Measurements from ENCODE around the gene CASK.
"Not testable (repeated sequence)": the region's sequence is repeated elsewhere in the genome, so short reads cannot be mapped to it uniquely, and the experiment has no call there.

Gene CASK

DNA sequence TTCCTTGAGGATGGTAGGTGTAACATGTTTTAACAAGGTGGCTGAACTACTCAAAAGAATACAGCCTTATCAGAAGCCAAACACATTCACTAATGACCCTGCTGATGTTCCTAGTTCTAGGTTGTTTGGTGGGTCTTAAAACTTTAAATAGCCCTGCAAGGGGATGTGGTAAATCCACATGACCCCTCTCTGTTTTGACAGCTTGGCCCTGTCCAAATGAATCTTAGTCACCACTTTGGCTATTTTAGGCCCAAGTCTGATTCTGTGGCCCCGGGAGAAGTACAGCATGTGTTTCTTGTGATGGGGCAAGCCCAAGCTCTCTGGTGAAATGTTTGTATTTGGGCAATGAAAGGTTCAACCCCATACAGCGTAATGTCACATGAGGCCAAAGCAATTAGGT lies 289.1 kb downstream of the CASK start:
- DNase-seq (ENCODE audit: low read depth): no peak

DNA sequence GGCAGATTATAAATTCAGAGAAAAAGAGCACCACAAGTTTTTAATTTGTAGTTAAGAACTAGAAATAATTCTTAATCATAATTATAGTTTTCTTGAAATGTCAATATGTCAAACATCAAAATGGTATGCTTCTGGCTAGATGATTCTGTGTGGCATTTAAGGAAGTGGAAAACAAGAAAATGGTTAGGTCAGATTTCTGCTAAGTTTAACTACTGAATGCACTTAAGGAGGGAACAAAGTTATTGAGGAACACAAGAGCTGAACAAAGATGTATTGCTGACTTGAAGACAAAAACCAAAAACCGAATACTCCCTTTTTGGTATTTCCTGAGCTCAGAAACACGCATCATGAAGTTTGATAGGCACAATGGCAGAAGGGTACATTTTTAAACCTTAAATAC lies 293.3 kb downstream of the CASK start:
- DNase-seq (ENCODE audit: low read depth): no peak

DNA sequence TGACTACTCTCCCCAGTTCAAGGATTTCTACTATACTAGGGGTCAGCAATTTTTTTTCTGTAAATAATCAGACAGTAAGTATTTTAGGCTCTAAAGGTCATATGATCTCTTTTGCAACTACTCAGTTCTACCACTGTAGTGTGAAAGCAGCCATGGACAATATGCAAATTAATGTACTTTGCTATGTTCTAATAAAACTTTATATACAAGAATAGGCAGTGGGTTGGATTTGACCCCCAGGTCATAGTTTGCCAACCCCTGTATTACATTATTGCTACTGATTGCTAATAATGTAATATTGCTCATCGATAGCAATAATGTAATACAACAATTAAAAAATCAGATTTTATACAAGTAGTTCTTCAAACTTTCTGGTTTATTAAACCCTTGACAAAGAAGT lies 293.8 kb downstream of the CASK start:
- no peak for DNase-seq (ENCODE audit: low read depth)

DNA sequence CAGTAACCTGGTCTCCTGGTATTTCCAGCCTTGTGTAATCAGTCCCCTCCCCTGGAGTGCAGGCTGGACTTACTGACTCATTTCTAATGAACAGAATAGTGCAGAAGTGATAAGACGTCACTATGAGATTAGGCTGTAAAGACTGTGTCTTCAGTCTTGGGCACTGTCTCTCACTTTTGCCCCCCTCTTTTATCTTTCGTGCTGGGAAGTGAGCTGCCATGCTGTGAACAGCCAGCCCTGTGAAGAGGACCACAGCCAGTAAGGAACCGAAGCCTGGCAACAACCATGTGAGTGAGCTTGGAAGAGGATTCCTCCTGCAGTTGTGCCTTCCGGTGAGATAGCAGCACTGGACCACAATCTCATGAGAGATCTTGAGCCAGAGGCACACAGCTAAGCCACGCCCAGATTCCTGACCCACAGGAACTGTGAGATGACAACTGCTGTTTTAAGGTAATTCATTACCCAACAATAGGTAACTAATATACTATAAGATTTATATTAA lies 302.1 kb downstream of the CASK start:
- no peak for DNase-seq (ENCODE audit: low read depth)

DNA sequence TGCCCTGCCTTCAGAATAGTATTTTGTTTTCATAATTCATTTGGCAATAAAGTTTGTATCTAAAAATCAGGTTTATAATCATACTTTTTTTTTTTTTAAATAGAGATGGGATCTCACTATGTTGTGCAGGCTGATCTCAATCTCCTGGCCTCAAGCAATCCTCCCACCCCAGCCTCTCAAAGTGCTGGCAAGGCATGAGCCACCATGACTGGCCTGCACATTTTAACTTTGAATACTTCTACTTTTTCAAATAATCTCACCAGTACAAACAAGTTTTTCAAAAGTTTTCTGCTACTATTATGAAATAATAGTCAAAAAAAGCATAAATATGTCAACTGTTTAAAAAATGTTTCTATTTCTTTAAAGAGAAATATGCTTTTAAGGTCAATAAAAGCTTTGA lies 304.1 kb downstream of the CASK start:
- DNase-seq (ENCODE audit: low read depth): no peak

DNA sequence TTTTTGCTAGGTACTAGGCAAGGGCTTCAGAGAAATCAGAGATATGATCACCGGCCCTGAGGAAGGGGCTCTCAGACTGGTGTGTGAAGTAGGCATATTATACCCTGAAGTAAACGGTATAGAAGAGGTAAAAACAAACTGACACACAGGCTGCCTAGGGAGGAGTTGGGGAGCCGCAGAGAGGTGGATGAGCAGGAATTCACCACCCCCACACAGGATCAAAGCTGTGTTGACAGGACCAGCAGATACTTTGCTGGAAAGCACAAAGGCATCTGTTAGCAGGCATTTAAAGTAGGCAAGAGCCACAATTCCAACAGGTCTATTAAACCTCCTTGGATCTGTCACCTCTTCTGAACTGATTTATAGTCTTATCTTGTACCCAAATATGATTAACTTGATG lies 306.4 kb downstream of the CASK start:
- DNase-seq (ENCODE audit: low read depth): no peak

DNA sequence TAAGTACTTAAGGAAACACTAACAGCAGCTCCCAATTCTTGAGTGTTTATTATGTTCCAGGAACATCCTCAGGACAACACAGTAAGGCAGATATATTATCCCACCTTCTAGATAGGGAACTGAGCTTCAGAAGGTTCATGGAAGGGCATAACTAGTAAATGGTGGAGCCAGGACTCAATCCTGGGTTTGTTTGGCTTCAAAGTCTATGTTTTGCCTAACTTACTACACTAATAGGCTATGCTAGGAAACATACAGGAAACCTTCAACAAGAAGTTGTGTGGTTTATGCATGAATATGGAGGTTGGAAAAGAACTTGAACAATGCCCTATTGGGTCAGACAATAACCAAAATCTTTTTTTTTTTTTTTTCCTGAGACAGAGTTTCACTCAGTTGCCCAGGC lies 307.1 kb downstream of the CASK start:
- DNase-seq (ENCODE audit: low read depth): no peak

DNA sequence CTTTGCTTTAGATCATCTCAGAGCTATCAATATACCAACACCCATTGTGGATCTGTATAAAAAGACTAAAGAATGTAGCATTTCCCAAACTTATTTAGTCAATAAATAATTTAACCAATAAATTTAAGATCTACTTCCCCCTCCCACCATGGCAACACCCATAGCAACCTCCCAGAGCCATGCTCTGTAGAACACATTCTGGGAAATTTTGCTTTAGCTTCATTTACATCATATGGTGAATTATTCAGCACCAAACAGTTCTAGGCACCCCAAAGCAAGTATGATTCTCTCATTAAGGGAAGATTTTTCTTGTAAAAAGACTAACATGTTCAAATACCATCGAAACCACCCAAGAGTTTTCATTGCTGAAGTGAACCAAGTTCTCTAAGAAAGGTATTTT lies 315.1 kb downstream of the CASK start:
- DNase-seq (ENCODE audit: low read depth): no peak

DNA sequence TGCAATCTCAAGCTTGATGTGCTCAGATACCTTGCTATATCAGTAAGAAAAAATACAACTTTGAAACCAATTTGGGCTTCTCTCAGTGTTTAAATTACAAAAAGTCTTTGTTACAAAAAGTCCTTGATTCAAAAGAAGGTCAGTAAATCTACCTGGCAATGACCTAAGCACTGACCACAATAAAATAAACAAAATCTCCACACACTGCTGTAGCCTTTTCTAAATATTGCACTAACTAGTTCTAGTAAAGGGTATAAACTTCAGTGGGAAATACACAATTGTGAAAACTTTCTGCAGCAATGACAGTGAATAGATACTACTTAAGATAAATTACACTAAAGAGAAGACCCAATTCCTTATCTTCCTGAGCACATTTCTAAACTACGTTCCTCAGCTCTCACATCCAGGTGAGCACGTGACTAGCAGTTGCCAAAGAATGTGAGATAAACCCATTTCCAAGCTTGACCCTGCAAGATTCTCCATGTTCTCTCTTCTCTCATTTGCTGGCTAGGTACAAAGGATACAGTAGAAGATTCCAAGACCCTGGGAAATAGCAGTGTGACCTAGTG lies 316.0 kb downstream of the CASK start:
- DNase-seq (ENCODE audit: low read depth): no peak

DNA sequence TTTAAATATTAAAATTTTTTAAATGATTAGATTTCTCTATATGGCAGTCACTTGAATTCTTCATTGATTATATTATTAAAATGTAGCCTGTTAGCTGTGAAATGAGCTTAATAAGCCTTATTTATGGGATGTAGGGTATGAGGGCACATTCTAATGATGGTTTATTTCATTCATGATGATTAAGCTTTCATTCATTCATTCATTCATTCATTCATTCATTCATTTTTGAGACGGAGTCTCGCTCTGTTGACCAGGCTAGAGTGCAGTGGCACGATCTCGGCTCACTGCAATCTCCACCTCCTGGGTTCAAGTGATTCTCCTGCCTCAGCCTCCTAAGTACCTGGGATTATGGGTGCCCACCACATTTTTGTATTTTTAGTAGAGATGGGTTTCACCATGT lies 317.3 kb downstream of the CASK start:
- DNase-seq (ENCODE audit: low read depth): not testable (repeated sequence)

DNA sequence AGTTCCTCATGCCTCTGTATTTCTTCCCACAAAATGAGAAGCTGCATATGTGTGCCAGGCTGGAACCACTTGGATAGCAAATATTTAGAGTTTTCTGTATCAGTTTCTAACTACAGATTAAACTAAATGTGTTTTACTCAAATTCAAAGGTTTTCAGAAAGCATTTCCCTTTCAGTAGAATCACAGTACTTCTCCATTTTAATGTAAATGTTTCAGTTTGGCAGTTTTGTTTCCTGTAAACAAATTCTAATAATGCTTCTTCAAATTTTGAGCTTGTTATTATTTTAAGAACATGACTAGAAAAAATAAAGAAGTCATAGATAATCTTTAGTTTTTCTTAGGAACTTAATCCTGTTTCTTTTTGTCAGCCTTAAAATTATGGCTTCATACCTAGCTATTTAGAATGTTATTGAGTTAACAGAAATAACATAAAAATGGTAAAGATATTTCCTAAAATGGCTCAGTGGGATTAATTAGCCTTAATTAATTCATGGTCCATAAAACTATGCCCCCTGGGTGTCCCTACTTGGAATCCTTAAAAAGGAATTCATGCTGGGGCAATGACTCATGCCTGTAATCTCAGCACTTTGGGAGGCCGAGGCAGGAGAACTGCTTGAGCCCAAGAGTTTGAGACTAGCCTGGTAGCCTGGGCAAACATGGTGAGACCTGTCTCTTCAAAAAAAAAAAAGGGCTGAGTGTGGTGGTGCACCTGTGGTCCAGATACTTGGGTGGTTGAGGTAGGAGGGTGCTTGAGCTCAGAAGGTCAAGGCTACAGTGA lies 318.4 kb downstream of the CASK start:
- DNase-seq (ENCODE audit: low read depth): no peak

DNA sequence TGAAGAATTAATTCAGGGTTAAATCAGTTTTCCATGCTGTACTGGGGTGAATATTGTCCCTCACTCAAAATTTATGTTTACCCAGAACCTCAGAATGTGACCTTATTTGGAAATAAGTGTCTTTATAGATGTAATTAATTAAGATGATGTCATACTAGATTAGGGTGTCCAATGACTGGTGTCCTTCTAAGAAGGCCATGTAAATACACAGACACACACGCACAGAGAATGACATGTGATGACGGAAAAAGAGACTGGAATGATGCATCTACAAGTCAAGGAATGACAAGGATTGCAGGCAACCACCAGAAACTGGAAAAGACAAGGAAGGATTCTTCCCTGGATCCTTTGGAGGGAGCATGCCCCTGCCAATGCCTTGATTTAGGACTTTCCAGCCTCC lies 319.2 kb downstream of the CASK start:
- no peak for DNase-seq (ENCODE audit: low read depth)

DNA sequence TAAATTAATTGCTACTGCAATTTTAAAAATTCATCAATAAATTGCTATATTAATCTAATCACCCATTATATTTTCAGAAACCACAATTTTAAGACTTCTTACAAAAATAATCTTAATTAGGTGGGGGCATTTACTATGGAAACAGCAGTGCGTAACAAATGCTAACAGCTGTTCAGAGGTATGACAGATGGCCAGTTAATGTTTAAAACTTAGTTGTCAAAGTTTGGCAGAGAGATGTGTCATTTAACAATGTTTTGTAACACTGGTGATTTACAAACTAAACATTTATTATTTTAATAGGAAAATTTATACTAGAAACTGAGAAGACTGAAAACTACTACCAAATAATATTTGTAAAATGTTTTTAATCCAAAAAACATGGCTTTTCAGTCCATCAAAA lies 319.8 kb downstream of the CASK start:
- no peak for DNase-seq (ENCODE audit: low read depth)

DNA sequence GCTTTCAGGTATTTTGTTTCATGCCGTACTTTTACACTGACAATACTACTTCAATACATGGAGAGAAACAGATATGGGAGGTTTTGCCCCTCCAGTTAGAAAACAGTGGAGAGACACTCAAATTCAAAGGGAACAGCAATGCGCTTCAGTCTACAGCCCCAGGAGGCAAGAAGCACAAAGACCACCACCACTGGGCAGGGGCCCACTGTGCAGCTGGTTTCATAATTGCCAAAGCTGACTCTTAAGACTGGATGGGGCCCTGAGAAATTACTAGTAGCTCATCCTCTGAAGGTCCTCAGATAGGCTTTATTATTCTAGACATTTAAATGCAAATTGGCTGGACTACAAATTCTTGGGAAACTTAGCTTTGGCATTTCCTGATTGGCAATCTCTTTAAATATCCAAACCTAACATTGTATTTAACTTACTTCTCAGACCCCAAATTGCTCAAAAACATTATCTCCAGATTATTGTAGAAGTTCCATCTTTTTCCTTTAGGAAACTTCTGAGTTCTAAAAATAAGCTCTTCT lies 320.5 kb downstream of the CASK start:
- no peak for DNase-seq (ENCODE audit: low read depth)

DNA sequence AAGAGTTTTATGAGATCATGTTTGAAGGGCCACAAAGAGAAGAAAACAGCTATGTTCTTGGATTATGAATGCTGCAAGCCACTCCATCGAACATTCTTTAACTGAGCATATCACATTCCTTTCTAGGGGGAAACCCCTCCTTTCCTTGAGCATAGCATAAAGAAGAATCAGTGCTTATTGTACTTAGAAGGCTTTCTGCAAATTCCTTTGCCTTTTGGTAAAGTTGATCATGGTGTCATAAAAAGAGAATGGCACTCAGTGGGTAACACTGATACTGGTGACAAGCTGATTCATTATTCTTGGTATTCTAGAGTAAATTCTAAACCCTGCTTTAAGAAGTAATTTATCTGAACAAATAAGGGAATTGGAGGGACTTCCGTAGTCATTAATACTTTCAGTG lies 323.1 kb downstream of the CASK start:
- no peak for DNase-seq (ENCODE audit: low read depth)

DNA sequence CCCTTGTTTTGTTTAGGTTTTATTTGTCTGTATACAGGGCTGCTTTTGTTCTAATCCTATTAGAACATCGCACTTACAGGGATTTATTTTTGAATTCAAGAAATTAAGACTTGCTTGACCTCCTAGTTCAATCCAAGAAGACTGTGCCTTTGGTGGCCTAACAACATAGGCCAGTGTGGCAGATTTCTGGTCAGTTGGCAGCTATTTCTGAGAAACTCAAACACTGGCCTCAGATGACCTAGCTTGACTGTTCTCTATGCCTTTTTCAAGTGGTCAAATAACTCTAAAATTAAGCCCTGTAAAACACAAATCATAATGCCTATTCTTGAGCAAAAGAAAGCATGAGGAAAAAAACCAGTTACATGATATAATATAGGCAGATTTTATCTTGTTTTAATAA lies 323.8 kb downstream of the CASK start:
- DNase-seq (ENCODE audit: low read depth): no peak

DNA sequence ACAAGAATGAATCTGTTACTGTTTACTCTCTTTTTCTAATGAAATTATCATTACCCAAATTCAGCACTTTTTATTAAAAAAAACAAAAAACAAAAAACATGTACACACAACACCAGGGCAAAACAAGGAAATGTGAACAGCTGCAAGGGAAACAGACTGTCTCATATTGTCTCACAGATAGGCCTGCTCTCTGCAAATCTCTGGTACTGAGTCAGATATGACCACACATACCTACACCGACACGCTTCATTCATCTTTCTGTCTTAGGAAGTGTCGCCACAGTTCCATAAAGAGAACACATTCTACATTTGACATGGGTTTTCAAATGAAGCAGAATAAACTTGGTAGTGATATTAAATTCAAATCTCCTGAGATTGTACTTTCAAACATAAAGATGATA lies 326.8 kb downstream of the CASK start:
- DNase-seq (ENCODE audit: low read depth): no peak

DNA sequence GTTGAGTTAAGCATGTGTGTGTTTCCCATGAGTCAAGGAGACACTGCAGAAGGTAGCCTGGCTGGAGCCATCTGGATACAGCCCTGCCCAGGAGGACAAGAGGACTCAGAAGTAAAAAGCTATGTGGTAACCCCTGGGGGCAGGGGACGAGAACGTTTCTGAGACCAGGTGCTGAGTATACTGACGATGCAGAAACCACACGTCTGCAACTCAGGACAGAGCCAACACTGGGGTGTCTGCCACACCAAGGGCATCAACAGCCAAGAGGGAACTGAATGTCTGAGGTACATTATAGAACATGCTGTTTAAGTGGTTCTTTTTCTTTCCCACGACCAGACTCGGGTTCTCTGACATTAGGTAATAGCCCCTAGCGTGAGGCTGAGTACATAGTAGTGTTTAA lies 328.7 kb downstream of the CASK start:
- DNase-seq (ENCODE audit: low read depth): no peak

DNA sequence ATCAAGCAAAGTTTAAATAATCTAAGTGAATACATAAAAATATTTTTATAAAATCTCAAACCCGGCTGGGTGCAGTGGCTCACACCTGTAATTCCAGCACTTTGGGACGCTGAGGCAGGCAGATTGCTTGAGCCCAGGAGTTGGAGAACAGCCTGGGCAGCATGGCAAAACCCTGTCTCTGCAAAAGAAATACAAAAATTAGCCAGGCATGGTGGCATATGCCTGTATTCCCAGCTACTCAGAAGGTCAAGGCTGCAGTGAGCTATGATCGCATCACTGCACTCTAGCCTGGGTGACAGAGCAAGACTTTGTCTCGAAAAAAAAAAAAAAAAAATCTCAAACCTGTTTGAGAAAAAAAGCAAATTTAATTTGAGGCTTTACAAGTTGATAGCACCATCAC lies 331.4 kb downstream of the CASK start:
- no peak for DNase-seq (ENCODE audit: low read depth)

DNA sequence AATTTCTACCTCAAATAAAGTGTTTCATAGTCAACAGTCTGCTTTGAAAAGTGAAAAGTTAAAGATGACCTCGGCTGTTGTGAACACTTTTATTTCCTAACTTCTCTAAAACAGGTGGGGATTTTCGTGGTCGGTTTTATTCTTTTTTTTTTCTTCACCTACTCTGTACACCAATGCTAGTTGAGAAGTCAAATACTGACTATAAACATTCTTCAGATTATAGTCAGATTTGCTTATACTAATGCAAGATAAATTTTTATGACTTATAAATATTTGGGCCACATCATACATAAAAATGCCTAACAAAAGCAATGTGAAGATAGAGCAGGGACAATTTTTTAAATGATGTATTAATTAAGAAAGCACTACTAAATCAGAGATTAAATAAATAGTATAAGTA lies 332.7 kb downstream of the CASK start:
- no peak for DNase-seq (ENCODE audit: low read depth)

DNA sequence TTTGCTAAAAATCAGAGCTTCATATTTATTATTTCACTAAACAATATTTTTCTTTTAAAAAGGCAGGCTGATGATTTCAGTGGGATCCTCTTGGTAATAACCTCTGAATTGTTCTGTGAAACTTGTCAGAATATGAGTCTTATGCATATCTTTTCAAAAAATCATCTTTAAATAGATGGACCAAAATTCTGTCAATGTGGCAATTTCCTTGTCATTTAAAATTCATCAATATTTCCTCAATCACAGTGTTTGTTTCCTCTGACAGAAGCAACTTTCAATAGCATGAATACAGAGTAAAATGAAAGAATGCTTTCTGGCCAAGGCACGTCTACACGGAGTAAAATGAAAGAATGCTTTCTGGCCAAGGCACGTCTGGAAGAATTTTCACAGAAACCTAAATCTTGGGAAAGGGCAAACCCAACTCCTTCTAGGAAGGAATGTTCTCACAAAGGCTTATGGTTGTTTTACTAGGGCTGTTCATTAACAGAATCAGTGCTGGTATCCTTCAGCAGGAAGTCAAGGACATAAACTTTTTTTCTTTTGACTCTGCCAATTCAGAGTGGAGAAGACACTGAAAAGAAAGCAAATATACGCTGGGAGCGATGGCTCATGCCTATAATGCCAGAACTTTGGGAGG lies 333.6 kb downstream of the CASK start:
- no peak for DNase-seq (ENCODE audit: low read depth)

DNA sequence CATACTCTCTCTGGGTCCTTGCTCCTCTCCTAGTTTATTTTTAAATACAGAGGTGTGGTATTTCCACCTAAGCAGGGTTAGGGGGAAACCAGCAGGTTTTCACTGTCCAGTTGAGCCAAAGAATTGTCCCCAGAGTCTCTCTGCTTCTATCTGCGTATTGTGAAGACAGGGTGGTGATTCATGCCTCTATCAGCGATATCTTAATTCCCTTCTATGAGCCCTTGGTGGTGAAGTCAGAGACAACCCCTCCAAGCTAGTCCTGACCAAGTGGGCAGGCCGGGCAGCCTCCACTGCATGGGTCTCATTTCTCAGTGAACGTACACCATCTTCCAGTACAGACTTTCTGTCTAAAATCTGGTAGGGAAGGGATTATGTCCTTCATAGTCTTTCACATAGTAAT lies 335.1 kb downstream of the CASK start:
- DNase-seq (ENCODE audit: low read depth): no peak

DNA sequence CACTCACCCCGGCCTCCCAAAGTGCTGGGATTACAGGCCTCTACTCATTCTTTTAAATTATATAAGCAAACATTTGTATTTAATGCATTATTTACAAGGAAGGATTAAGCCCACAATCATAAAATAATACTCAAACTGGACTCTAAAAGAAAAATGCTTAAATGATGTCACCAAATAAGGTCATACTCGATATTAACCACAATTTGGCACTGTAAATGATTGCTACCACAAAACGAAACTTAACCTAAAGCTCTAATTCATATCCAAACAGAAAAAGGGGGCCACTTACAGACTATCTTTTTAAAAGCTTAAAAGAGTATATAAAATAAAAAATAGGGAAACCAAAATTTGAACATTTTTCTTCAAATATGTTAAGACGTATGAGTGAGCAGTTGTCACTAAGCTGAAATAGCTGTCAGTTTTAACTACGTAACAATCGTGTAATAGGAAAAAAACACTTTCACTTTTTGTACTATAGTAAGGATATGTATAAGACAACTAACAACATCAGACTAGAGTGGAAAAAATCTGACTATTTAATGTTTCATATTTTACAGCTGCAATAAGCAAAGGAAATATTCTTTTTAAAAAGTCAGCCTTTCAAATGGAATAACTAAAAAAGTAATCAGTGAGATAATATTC lies 342.8 kb downstream of the CASK start:
- DNase-seq (ENCODE audit: low read depth): no peak

All from activated T-cell treated with anti-CD3 and anti-CD28 coated beads for 48 hours (primary cell).